PFSK-1 (cell line): ENCODE data around the gene RSRP1.

ENCODE experiments used
- POLR2AphosphoS5 ChIP-seq: IDR thresholded peaks from 2 replicates; pipeline ENCODE4 v1.6.1; 2012; ENCODE audit warnings: low read depth, mild to moderate bottlenecking, control low read depth, low read length, moderate library complexity
- REST ChIP-seq, 2 experiments: IDR thresholded peaks; 2 replicates each; pipeline versions ENCODE4 v1.6.1 to v1.8.0; 2011 to 2012; ENCODE audit warnings: low read depth in 2 of 2, low read length in 2 of 2, control low read depth in 1 of 2, inconsistent platforms in 1 of 2, mild to moderate bottlenecking in 1 of 2, moderate library complexity in 1 of 2; ENCODE audit not compliant: insufficient read depth in 1 of 2
- SIN3A ChIP-seq: IDR thresholded peaks from 2 replicates; pipeline ENCODE4 v1.6.1; 2012; ENCODE audit warnings: mild to moderate bottlenecking, low read length, moderate library complexity, borderline replicate concordance; ENCODE audit not compliant: insufficient read depth
- TAF1 ChIP-seq: IDR thresholded peaks from 2 replicates; pipeline ENCODE4 v1.6.1; 2012; ENCODE audit warnings: low read length, control low read depth, borderline replicate concordance; ENCODE audit not compliant: insufficient read depth

GRCh38 chr1:25212725-25213124 lies 34.5 kb downstream of the RSRP1 start:
- TF ChIP-seq REST (IDR thresholded peaks at IDR 0.05; ENCODE audit: insufficient read depth in 1 of 2, low read depth in 2 of 2, low read length in 2 of 2): no peak
- no peak for TF ChIP-seq TAF1
- TF ChIP-seq POLR2AphosphoS5: no peak
- TF ChIP-seq SIN3A: no peak
